HS-5 (cell line): ENCODE data around the gene SPRY2.
A peak's percentile ranks its signal among the peaks of the same experiment; 100 is the strongest.
"Not testable (repeated sequence)": the region's sequence is repeated elsewhere in the genome, so short reads cannot be mapped to it uniquely, and the experiment has no call there.

ENCODE experiments used
- DNase-seq: peaks from one replicate; pipeline ENCODE4 v3.0.0-alpha.2; 2012; ENCODE audit warnings: low read depth

The SPRY2 gene

GRCh38 chr13:80341101-80341755, at the start of gene SPRY2:
TSS of gene SPRY2 (minus strand) at chr13:80341126. CDS start at chr13:80337705, 3,421 bp downstream.
- DNase-seq: peak; percentile 65

- DNase-seq: no peak
Measured at GRCh38 chr13:80390338-80390737, 49.4 kb upstream of the SPRY2 start.

- no peak for DNase-seq
Measured at GRCh38 chr13:80389073-80390038, 48.4 kb upstream of the SPRY2 start.

GRCh38 chr13:80388506-80388905, 47.6 kb upstream of the SPRY2 start:
- no peak for DNase-seq

GRCh38 chr13:80386592-80386991, 45.7 kb upstream of the SPRY2 start:
- no peak for DNase-seq

- no peak for DNase-seq
Measured at GRCh38 chr13:80386002-80386401, 45.1 kb upstream of the SPRY2 start.

- no peak for DNase-seq
Measured at GRCh38 chr13:80382576-80382975, 41.6 kb upstream of the SPRY2 start.

- peak; percentile 38 for DNase-seq
Measured at GRCh38 chr13:80379245-80379644, 38.3 kb upstream of the SPRY2 start.

GRCh38 chr13:80376554-80376953, 35.6 kb upstream of the SPRY2 start:
- no peak for DNase-seq

- DNase-seq: no peak
Measured at GRCh38 chr13:80374901-80375300, 34.0 kb upstream of the SPRY2 start.

- no peak for DNase-seq
Measured at GRCh38 chr13:80374444-80374843, 33.5 kb upstream of the SPRY2 start.

GRCh38 chr13:80371840-80372509, 31.0 kb upstream of the SPRY2 start:
- no peak for DNase-seq

GRCh38 chr13:80367473-80367872, 26.5 kb upstream of the SPRY2 start:
- no peak for DNase-seq

GRCh38 chr13:80363890-80364503, 23.1 kb upstream of the SPRY2 start:
- DNase-seq: no peak

- DNase-seq: no peak
Measured at GRCh38 chr13:80362481-80362880, 21.6 kb upstream of the SPRY2 start.

- no peak for DNase-seq
Measured at GRCh38 chr13:80361883-80362327, 21.0 kb upstream of the SPRY2 start.

GRCh38 chr13:80361298-80361697, 20.4 kb upstream of the SPRY2 start:
- DNase-seq: no peak

GRCh38 chr13:80360453-80360800, 19.5 kb upstream of the SPRY2 start:
- no peak for DNase-seq

- no peak for DNase-seq
Measured at GRCh38 chr13:80359778-80360452, 19.0 kb upstream of the SPRY2 start.

- no peak for DNase-seq
Measured at GRCh38 chr13:80359414-80359777, 18.5 kb upstream of the SPRY2 start.

GRCh38 chr13:80355496-80356094, 14.7 kb upstream of the SPRY2 start:
- not testable (repeated sequence) for DNase-seq
